COLO668 (cell line): ENCODE data around the gene IPPK.
A peak's percentile ranks its signal among the peaks of the same experiment; 100 is the strongest.

Experiments
- DNase-seq: peaks from one replicate; lab custom pipeline; 2025; ENCODE audit not compliant: unreplicated experiment; lab: John Stamatoyannopoulos, UW

The IPPK gene

DNA sequence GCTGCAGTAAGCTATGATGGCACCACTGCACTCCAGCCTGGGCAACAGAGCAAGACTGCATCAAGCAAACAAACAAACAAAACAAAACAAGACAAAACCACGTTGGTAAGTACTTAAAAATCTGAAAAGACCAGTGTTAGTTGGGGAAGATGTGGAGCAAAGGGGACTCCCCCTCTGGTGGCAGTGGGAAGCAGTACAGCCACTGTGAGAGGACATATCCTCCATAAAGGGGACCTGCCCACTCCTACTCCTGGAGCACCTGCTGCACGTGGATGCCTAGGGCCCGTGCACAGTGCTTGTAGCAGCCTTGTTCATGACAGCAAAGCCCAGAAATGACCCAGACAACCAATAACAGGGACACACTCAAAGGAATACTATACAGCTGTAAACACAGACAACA, 17.0 kb upstream of the IPPK start:
- peak; percentile 18 for DNase-seq

DNA sequence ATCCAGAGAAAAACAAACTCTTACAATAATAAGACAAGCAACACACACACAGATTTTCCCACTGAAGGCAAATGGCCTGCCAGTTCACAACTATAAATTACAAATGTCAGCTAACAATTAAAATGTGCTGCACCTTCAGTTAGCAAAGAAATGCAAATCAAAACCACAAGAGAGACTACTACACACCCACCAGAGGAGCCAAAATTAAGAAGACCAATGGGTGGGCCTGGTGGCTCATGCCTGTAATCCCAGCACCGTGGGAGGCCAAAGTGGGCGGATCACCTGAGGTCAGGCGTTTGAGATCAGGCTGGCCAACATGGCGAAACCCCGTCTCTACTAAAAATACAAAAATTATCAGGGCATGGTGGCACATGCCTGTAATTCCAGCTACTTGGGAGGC, 15.1 kb upstream of the IPPK start:
- no peak for DNase-seq

DNA sequence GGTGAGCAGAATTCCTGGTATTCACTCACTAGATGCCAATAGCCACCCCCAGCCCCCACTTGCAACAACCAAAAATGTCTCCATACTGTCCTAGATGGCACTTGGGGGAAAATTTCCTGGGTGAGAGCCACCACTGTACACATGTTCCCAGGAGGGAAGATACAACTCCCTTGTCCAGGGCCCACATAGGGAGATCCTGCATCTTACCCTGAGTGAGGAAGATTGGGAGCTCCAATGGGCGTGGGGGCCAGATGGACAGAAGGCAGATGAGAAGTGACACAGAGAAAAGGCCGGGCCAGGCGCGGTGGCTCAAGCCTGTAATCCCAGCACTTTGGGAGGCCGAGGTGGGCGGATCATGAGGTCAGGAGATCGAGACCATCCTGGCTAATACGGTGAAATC, 12.3 kb upstream of the IPPK start:
- DNase-seq = no peak

DNA sequence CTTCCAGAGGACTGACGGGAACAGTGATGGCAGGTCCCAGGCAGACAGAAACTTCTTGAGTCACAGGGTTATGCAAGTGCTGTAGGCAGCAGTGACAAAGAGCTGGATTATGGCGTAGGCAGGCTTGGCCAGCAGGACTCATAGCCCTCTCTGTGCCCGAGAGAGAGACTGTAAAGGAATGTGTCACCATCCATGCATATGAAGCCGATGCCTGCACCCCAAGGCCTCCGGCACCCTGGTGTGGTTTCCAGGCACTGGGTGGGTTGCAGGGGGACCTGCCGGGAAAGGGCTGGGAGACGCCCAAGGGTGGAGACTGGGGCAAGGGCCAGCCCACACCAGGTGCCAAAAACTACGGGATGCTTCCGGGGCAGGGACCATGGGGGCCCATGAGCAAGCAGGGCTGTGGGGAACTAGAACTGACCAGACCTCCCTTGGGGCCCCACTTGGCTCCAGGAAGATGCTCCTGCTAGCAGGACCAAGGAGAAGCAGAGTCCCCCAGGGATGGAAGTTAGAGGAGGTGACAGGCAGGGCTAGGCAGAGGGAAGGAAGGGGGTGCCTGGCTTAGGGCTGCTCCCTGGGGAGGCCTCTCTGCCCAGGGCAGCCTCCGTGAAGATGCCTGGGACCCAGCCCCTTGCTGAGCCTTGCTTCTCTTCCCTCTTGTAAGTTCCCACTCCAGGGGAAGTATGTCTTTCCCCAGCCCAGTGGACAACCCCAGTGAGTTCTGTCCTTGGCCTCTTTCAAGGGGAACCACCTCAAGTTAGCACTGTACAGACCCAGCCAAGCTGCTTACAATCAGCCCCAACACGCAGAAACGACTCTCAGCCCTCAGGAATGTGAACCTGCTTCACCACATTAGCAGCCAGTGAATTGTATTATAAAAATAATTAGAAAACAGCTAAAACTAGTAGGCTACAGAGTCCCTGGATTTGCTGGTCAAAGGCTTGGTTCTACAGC, 10.5 kb upstream of the IPPK start:
- DNase-seq = no peak

GRCh38 chr9:92679413-92680165, 9.7 kb upstream of the IPPK start:
- DNase-seq = no peak

DNA sequence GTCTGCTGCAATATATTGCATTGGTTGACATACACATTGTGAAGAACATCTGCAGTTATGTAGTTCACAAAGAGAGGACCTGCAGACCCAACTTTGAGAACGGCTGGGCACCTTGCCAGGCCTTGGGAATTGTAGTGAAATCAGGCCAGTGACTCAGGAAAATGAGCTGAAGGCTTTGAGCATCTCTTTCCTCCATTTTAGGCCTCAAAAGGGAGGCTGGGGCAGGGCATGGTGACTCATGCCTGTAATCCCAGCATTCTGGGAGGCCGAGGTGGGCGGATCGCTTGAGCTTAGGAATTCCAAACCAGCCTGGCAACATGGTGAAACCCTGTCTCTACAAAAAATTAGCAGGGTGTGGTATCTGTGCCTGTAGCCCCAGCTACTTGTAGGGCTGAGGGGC, 1.4 kb upstream of the IPPK start:
- no peak for DNase-seq

DNA sequence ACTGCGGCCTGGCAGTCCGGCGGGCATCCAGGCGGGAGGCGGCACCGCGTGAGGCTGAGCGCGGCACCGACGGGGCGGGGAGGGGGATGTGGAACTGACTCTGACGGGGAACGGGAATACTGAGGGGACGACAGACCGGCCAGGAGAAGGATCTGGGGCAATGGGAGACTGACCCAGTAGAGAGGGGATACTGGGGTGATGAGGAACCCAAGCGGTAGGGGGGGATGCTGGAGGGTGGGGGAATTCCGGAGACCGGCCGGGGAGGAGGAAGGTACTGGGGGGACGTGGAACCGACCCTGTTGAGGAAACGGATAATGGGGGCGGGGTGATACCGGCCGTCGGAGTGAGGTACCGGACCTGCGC, 423 bp downstream of the IPPK start:
- peak; percentile 35 for DNase-seq

- peak; percentile 21 for DNase-seq
Measured at GRCh38 chr9:92668746-92669526, 995 bp downstream of the IPPK start.

DNA sequence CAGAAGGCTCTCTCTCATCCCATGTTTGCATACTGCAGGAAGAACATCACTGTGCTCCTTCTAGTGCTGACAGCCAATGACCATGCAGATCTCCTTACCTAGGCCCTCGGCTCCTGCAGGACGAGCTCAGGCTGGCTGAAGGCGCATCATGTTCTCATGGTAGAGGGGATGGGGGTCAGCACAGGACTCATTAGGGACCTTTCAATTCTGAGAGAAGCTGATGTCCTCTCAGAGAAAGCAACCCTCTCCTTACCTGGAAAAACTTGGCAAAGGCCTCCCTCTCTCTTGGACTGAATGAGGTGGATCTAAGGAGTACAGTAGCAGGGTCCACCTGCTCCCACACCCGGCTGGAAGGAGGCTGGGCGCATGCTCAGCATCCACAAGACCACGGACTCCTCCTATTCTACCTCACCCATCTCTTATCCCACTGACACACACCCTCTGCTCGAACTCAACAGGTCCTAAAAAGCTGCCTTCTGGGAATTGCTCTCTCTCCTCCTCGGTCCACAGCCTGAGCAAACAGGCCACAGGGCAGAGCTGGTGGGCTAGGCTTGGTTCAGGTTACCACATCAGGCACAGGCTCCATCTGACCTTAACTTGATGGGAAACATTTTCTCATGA, 2.9 kb downstream of the IPPK start:
- no peak for DNase-seq

GRCh38 chr9:92666236-92666635, 3.7 kb downstream of the IPPK start:
- no peak for DNase-seq

DNA sequence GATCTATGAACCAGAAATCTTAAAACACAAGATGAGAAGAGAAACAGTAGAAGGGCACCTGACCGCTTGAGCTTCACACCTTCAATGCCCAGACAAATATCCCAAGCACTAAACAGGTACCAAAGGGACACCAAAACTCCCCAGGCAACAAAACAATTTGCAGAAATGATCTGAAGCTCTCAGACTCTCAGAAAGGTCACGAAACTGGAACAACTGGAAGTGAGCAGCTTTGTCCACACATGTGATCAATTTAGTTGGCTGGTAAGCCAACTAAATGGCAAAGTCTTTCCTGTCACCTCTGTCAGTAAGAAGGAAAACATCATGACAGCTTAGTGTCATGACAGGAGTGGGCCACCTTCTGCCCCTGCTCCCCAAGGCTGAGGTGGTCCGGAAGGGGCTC, 4.1 kb downstream of the IPPK start:
- no peak for DNase-seq

DNA sequence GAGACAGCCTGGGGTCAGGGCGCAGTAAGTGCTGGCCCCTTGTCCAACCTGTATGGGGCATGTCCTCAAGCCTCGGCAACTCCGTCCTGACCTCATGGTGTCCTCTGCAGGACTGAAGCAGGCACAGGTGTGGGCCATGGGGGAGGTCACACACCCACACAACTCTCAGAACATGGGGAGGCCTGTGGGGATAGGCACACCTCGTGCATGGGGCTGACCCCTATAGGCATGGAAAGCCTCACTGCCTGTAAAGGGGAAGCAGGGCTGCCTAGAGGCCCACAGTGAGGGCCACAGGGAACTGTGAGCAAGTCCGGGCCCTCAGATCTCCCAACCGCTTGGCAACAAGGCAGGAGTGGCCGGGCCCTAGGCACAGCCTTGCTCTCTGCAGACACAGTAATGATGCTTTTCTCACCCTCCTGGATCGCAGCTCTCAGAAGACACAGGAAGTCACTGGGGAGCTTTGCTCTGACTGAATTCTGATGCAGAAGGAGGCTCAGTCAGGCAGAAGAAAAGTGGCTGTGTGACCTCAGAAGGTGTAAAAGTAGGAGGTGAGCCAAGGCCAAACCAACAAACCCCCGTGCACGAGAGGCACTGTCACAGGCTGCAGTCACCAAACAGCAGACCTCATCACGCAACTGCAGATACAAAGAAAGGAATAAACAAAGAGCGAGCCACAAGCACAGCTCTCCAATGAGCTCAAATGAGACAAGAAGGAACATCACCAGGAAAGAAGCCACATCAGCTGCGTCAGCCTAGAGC, 5.4 kb downstream of the IPPK start:
- no peak for DNase-seq

DNA sequence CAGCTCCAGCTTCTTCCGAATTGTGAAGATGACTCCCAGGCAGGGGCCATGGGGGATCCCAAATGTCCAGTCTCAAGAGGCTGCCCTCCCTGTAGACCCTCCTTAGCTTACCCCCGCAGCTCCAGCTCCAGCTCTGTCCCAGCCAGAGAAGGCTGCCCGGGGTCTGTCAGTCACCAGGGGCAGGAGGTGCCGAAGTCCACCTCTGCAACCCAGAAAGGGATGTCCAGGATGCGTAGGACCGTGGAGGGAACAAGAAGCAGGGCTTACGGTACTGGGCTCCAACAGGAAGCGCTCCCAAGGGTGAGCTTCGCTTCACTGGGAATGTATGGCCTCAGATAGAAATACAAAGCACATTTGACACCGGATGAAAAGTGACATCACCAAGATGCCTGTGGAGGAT, 6.0 kb downstream of the IPPK start:
- DNase-seq = no peak

- no peak for DNase-seq
Measured at GRCh38 chr9:92663126-92663525, 6.8 kb downstream of the IPPK start.

- DNase-seq = peak; percentile 36
Measured at GRCh38 chr9:92661743-92662142, 8.2 kb downstream of the IPPK start.

- DNase-seq = no peak
Measured at GRCh38 chr9:92661127-92661526, 8.8 kb downstream of the IPPK start.

DNA sequence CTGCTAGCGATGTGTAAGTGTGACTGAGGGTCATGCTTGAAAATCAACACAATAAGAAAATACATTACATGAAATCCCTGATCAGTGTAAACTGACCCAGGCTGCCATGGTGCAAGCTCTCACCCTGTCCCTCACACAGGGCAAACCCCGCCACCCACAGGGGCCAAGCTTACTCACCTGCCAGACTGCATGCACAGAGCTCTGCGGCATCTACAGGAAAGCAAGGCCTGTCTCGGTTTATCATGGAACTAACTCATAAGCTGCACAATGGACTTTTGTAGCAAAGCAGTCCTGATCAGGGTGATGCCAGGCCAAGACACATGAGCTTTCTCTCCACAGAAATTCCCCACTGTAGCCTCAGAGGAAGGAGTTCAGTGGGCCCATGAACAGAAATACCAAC, 9.7 kb downstream of the IPPK start:
- no peak for DNase-seq

- DNase-seq = no peak
Measured at GRCh38 chr9:92659601-92660000, 10.3 kb downstream of the IPPK start.

- DNase-seq = no peak
Measured at GRCh38 chr9:92658611-92659010, 11.3 kb downstream of the IPPK start.

DNA sequence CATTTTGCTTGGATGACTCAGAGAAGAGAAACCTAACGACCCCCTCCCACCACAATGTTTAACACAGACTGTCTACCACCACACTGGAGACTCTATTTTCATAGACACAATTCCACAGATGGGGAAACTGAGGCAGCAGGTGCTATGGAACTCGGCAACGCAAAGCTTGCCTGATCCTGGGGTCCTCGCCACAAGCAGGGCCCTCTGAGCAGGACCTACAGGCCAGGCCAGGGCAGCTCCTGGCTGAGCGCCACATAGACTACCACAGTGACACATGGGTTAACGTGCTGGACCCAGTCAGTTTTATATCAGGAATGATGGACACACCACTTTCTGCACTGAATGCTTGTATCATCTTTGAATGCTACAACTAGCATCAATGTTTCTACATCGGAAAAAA, 11.8 kb downstream of the IPPK start:
- DNase-seq = no peak
